ENCODE results near the gene KIDINS220. TPM values are rescaled to one million over a fixed set of nuclear protein-coding genes. Genes with fewer than 3 reads are reported as not detected.

The KIDINS220 gene
- total and polyA plus RNA-seq, 2 donors (not counting 1 experiment from before 2014, with no cell fraction given), result 58.0 to 110 TPM

DNA sequence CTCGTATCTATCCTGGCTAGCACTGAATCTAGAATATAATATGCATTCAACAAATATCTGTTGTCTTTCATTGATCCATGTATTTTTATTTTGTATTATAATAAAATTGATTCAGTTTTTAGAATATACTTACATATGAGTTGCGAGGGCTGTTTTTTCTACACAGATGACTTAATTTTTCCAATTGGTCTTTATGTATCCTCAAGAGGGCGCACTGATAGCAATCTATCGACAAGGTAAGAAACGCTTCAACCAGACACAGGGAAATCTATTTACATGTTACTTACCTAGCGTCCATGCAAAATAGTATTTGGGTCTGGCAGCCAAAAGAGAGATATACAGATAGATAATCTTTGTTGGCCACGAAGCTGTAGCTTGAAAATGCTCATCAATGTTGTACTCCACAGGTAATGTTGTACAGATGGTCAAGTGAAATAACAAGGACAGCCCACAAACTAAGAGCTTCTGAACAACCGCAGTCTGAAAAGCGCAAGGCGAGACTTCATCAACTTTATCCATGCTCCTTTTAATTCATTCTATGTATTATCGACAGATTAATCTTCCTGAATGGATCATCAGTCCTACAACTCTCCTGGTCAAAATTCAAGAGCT is 35.5 kb upstream of the KIDINS220 start:
- peaks cover 1% of the 10 kb centered on the region for H3K36me3 ChIP-seq (ENCODE audit: control insufficient read depth, insufficient read depth, low read length)
- TF ChIP-seq, protein P1, sequence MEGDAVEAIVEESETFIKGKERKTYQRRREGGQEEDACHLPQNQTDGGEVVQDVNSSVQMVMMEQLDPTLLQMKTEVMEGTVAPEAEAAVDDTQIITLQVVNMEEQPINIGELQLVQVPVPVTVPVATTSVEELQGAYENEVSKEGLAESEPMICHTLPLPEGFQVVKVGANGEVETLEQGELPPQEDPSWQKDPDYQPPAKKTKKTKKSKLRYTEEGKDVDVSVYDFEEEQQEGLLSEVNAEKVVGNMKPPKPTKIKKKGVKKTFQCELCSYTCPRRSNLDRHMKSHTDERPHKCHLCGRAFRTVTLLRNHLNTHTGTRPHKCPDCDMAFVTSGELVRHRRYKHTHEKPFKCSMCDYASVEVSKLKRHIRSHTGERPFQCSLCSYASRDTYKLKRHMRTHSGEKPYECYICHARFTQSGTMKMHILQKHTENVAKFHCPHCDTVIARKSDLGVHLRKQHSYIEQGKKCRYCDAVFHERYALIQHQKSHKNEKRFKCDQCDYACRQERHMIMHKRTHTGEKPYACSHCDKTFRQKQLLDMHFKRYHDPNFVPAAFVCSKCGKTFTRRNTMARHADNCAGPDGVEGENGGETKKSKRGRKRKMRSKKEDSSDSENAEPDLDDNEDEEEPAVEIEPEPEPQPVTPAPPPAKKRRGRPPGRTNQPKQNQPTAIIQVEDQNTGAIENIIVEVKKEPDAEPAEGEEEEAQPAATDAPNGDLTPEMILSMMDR (conservative IDR thresholded peaks at IDR 0.05 in 1 of 2, IDR thresholded peaks at IDR 0.05 in 1 of 2; ENCODE audit: low read depth in 1 of 2, low read length in 2 of 2), result peak; percentile 57 to 63
- no peak for TF ChIP-seq EZH2 (IDR thresholded peaks at IDR 0.05; ENCODE audit: low read length, missing control alignments)
- H3K4me2 ChIP-seq (ENCODE audit: extremely low read depth, insufficient read depth, low read length), result no peak overlapping the region
- H3K9ac ChIP-seq (ENCODE audit: insufficient read depth, low read length), result no peak overlapping the region
- no peaks in the 10 kb centered on the region for H3K79me2 ChIP-seq (ENCODE audit: control insufficient read depth, insufficient read depth, low read length)
- no peaks in the 10 kb centered on the region for H3K27me3 ChIP-seq (ENCODE audit: control insufficient read depth, insufficient read depth, low read length)
- H4K20me1 ChIP-seq (ENCODE audit: control insufficient read depth, extremely low read depth, insufficient read depth, low read length), result no peaks in the 10 kb centered on the region
- H3K4me3 ChIP-seq (replicated peaks in 1 of 4; ENCODE audit: control extremely low read depth in 1 of 4, insufficient read depth in 1 of 4, low read depth in 3 of 4, low read length in 4 of 4), result no peak overlapping the region
- H3K27ac ChIP-seq (ENCODE audit: insufficient read depth, low read length), result no peak overlapping the region
- H3K9me3 ChIP-seq (ENCODE audit: control insufficient read depth, insufficient read depth, low read depth, low read length), result no peaks in the 10 kb centered on the region
- DNase-seq (ENCODE audit: low read depth in 2 of 2), result peak; percentile 63 to 79
- no peak overlapping the region for H2AFZ ChIP-seq (ENCODE audit: low read length)
- no peaks in the 10 kb centered on the region for H3K4me1 ChIP-seq (ENCODE audit: control insufficient read depth, extremely low read depth, insufficient read depth, low read length)

DNA sequence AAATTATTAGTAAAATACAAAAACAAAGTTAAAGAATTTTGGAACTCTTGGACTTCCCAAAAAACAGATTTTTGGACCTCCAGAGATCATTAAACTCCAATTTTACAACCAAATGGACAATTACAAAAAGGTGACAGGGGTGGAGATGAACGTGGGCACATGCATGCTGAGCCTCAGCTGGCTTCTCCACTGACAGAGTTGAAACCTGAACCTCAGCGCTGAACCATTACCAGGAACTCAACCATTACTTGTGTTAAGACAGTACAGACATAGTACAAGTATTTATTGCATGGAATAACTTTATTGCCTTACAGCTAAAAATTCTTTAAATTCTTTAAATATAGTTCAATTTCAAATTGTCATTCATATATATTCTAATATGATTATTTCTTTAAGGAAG is 33.0 kb upstream of the KIDINS220 start:
- Histone ChIP-seq H3K9me3 (ENCODE audit: control insufficient read depth, insufficient read depth, low read depth, low read length) (no peaks in the 10 kb centered on the region), H3K79me2 (ENCODE audit: control insufficient read depth, insufficient read depth, low read length) (no peaks in the 10 kb centered on the region), H3K36me3 (ENCODE audit: control insufficient read depth, insufficient read depth, low read length) (no peaks in the 10 kb centered on the region), H3K4me3 (replicated peaks in 1 of 4; ENCODE audit: control extremely low read depth in 1 of 4, insufficient read depth in 1 of 4, low read depth in 3 of 4, low read length in 4 of 4) (no peak overlapping the region), H2AFZ (ENCODE audit: low read length) (no peak overlapping the region), H3K27me3 (ENCODE audit: control insufficient read depth, insufficient read depth, low read length) (no peaks in the 10 kb centered on the region), H3K9ac (ENCODE audit: insufficient read depth, low read length) (no peak overlapping the region), H4K20me1 (ENCODE audit: control insufficient read depth, extremely low read depth, insufficient read depth, low read length) (no peaks in the 10 kb centered on the region), H3K27ac (ENCODE audit: insufficient read depth, low read length) (no peak overlapping the region), H3K4me2 (ENCODE audit: extremely low read depth, insufficient read depth, low read length) (no peak overlapping the region), H3K4me1 (ENCODE audit: control insufficient read depth, extremely low read depth, insufficient read depth, low read length) (no peaks in the 10 kb centered on the region)
- TF ChIP-seq, protein P1 (conservative IDR thresholded peaks at IDR 0.05 in 1 of 2, IDR thresholded peaks at IDR 0.05 in 1 of 2; ENCODE audit: low read depth in 1 of 2, low read length in 2 of 2), result no peak
- TF ChIP-seq EZH2 (IDR thresholded peaks at IDR 0.05; ENCODE audit: low read length, missing control alignments), result no peak
- no peak for DNase-seq (ENCODE audit: low read depth in 2 of 2)

DNA sequence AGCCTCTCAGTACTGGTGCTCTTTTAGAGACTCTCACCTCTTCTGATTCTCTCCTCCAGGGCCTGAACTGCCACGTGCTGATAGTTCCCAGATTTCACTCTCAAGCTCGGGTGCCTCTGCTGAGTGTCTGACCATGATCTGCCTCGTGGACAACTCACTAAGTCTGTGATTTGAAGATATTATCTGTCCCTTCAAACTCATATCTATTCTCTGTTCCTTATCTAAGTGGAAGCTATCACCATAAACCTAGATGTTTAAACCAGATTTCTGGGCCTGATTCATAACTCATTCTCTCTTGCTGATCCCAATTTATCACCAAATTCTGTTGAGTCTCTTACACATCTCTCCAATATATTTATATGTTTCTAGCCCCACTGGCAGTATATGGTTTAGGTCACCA is 29.9 kb upstream of the KIDINS220 start:
- no peak overlapping the region for H2AFZ ChIP-seq (ENCODE audit: low read length)
- no peak for TF ChIP-seq EZH2 (IDR thresholded peaks at IDR 0.05; ENCODE audit: low read length, missing control alignments)
- H3K9ac ChIP-seq (ENCODE audit: insufficient read depth, low read length), result no peak overlapping the region
- no peaks in the 10 kb centered on the region for H3K4me1 ChIP-seq (ENCODE audit: control insufficient read depth, extremely low read depth, insufficient read depth, low read length)
- no peak overlapping the region for H3K4me3 ChIP-seq (replicated peaks in 1 of 4; ENCODE audit: control extremely low read depth in 1 of 4, insufficient read depth in 1 of 4, low read depth in 3 of 4, low read length in 4 of 4)
- H3K36me3 ChIP-seq (ENCODE audit: control insufficient read depth, insufficient read depth, low read length), result no peaks in the 10 kb centered on the region
- H3K79me2 ChIP-seq (ENCODE audit: control insufficient read depth, insufficient read depth, low read length), result no peaks in the 10 kb centered on the region
- DNase-seq (ENCODE audit: low read depth in 2 of 2), result no peak
- H3K27ac ChIP-seq (ENCODE audit: insufficient read depth, low read length), result no peak overlapping the region
- H3K27me3 ChIP-seq (ENCODE audit: control insufficient read depth, insufficient read depth, low read length), result no peaks in the 10 kb centered on the region
- no peak overlapping the region for H3K4me2 ChIP-seq (ENCODE audit: extremely low read depth, insufficient read depth, low read length)
- H3K9me3 ChIP-seq (ENCODE audit: control insufficient read depth, insufficient read depth, low read depth, low read length), result no peaks in the 10 kb centered on the region
- H4K20me1 ChIP-seq (ENCODE audit: control insufficient read depth, extremely low read depth, insufficient read depth, low read length), result no peaks in the 10 kb centered on the region
